Stromal cell of bone marrow (primary cell): ENCODE measurements around the gene PRRX2.
A peak's percentile ranks its signal among the peaks of the same experiment; 100 is the strongest.
"Not testable (repeated sequence)": the region's sequence is repeated elsewhere in the genome, so short reads cannot be mapped to it uniquely, and the experiment has no call there.

Experiments
- DNase-seq: peaks from one replicate; pipeline ENCODE4 v3.0.0-alpha.2; 2012; ENCODE audit warnings: low read depth

Gene PRRX2

DNA sequence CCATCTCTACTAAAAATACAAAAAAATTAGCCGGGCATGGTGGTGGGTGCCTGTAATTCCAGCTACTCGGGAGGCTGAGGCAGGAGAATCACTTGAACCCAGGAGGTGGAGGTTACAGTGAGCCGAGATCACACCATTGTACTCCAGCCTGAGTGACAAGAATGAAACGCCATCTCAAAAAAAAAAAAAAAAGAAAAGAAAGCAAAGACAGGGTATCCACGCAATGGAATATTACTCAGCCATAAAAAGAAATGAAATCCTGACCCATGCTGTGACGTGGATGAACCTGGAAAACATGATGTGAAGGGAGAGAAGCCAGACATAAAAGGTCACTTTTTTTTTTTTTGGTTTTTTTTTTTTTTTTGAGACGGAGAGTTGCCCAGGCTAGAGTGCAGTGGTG lies 95.3 kb downstream of the PRRX2 start:
- DNase-seq, result not testable (repeated sequence)

- peak; percentile 18 for DNase-seq
These were observed 96.0 kb downstream of the PRRX2 start for GRCh38 chr9:129761293-129761900.

- DNase-seq, result peak; percentile 75
These were observed 96.5 kb downstream of the PRRX2 start for GRCh38 chr9:129761901-129762369.

GRCh38 chr9:129762370-129762984 lies 97.0 kb downstream of the PRRX2 start:
- peak; percentile 92 for DNase-seq

DNA sequence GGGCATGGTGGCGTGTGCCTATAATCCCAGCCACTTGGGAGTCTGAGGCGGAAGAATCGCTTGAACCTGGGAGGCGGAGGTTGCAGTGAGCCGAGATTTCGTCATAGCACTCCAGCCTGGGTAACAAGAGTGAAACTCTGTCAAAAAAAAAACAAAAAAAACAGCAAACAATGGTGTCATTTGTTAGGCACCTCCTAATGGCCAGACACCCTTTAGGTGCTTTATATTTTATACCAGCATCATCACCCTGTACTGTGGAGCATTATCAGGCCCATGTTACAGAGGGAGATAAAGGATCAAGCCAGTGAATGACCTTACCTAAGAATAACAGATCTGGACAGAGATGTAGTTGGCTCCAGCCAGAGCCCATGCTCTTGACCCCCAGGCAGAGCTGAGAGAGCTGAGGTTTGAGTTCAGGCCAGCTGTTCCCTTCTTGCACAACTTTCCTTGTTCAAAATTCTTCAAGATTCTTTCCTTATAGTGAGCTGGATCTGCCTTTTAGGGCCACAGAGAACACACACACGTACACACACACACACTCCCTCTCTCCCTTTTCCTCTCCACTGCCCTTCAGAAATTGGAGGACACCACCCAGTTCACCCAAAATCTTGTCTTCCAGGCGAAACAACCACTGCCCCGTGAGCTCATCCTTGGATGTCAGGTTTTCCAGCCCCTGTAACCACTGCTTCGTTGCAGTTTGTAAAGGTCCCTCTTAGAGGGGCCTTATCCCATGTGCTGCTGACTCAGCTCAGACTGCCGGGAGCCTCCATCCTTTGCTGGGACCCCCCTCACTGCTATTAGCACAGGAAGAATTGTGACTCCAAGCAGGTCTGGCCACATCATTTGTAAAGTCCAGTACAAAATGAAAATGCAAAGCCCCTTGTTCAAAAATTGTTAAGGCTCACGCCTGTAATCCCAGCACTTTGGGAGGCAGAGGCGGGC lies 97.8 kb downstream of the PRRX2 start:
- DNase-seq, result peak; percentile 69

GRCh38 chr9:129765764-129766317 lies 100.4 kb downstream of the PRRX2 start:
- DNase-seq, result no peak

DNA sequence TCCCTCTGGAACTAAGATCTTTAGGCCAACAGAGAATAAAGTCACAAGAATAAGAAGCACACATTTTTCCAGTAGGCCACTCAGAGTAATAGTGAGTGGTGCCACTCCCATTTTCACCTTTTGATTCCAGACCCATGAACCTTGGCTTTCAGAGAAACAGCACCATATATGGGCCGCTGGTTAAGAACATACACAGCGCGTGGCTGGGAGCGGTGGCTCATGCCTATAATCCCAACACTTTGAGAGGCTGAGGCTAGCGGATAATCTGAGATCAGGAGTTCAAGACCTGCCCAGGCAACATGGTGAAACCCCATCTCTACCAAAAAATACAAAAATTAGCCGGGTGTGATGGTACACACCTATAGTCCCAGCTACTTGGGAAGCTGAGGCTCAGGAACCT lies 103.0 kb downstream of the PRRX2 start:
- DNase-seq, result no peak

GRCh38 chr9:129769669-129770068 lies 104.2 kb downstream of the PRRX2 start:
- DNase-seq, result no peak

DNA sequence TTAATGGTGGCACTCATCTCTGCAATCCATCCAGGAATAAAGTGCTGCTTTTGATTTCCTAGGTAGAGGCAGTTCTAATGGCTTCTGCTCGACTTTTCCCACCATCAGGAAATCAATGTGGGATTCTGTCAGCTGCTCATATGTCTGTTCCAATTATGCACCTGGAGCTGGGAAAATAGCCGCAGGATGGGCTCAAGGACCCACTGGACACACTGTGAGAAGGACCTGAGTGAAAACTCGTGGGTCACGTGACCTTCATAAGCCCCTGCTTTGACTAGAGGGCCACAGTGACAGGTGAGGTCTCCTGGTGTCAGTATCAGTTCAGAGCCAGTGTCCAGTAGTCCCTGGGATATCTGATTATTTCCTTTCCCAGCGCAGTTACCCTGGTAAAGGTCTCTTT lies 105.3 kb downstream of the PRRX2 start:
- no peak for DNase-seq
